H1 (cell line): ENCODE results near the gene RALGDS. TPM values are rescaled to one million over a fixed set of nuclear protein-coding genes. Genes with fewer than 3 reads are reported as not detected.

Experiments used
- CTCF ChIA-PET: fragments of 300-600 bp; sonication (Branson Sonifier 250); formaldehyde crosslinking; loops from one replicate; lab custom pipeline; 2021; ENCODE audit not compliant: partially characterized antibody; lab: Charles Lee
- POLR2A ChIA-PET: fragments of 300-600 bp; sonication (Branson Sonifier 250); formaldehyde crosslinking; loops from one replicate; lab custom pipeline; 2021; ENCODE audit warnings: inconsistent platforms; ENCODE audit not compliant: partially characterized antibody; lab: Charles Lee
- DNase-seq, 2 experiments: peaks; one replicate each; pipeline versions ENCODE4 v3.0.0 to v3.0.0-alpha.2; 2010 to 2022; ENCODE audit warnings: low spot score in 2 of 2, low read depth in 1 of 2, mixed read lengths in 1 of 2
- FAIRE-seq: peaks from 2 replicates; lab custom pipeline; 2011; peaks lifted over from hg19 to GRCh38; lab: Jason Lieb, UNC
- H2AFZ ChIP-seq: 2 replicates; pipeline ENCODE4 v1.8.1; 2012; ENCODE audit warnings: low read length, inconsistent platforms
- H2AK5ac ChIP-seq: 2 replicates; pipeline ENCODE4 v1.6.1; 2013; ENCODE audit warnings: low read depth, low read length
- H2BK120ac ChIP-seq: replicated peaks from 2 replicates; pipeline ENCODE3; 2013; ENCODE audit warnings: low read depth, low read length, inconsistent platforms
- H2BK12ac ChIP-seq: 2 replicates; pipeline ENCODE4 v1.6.1; 2013; ENCODE audit warnings: low read depth, low read length
- H2BK15ac ChIP-seq: 2 replicates; pipeline ENCODE4 v1.6.1; 2013; ENCODE audit warnings: low read length
- H2BK20ac ChIP-seq: 2 replicates; pipeline ENCODE4 v1.6.1; 2013; ENCODE audit warnings: low read length
- H2BK5ac ChIP-seq: 2 replicates; pipeline ENCODE4 v1.6.1; 2013; ENCODE audit warnings: low read depth, low read length
- H3K14ac ChIP-seq: 2 replicates; pipeline ENCODE4 v1.6.1; 2013; ENCODE audit warnings: inconsistent platforms; ENCODE audit not compliant: insufficient read length
- H3K18ac ChIP-seq: 2 replicates; pipeline ENCODE4 v1.6.1; 2013; ENCODE audit warnings: low read length; ENCODE audit errors: extremely low read depth
- H3K23ac ChIP-seq: 2 replicates; pipeline ENCODE4 v1.6.1; 2013; ENCODE audit warnings: inconsistent platforms; ENCODE audit not compliant: insufficient read length
- H3K23me2 ChIP-seq: 2 replicates; pipeline ENCODE4 v1.6.1; 2013; ENCODE audit warnings: low read depth, low read length
- H3K27ac ChIP-seq: 2 replicates; pipeline ENCODE4 v1.6.1; 2011; ENCODE audit warnings: low read depth, low read length, inconsistent platforms
- H3K27me3 ChIP-seq, 4 experiments: replicated peaks in 1 of 4; 1 replicate in 1 of 4; 2 replicates in 3 of 4; pipeline versions ENCODE4 v1.6.1 to v1.8.1; 2011 to 2013; ENCODE audit warnings: low read length in 3 of 4, mild to moderate bottlenecking in 3 of 4, inconsistent platforms in 2 of 4, mixed read lengths in 2 of 4, moderate library complexity in 1 of 4; ENCODE audit not compliant: control insufficient read depth in 3 of 4, insufficient read depth in 3 of 4; ENCODE audit errors: extremely low read depth in 1 of 4
- H3K36me3 ChIP-seq, 4 experiments: 2 replicates each; pipeline versions ENCODE4 v1.6.1 to v1.8.1; 2011 to 2013; ENCODE audit warnings: mild to moderate bottlenecking in 4 of 4, low read length in 3 of 4, moderate library complexity in 2 of 4, control low read depth in 1 of 4, inconsistent platforms in 1 of 4; ENCODE audit not compliant: insufficient read depth in 4 of 4, control insufficient read depth in 2 of 4
- H3K4ac ChIP-seq: replicated peaks from 2 replicates; pipeline ENCODE3; 2013; ENCODE audit warnings: low read length, low read depth, mixed read lengths, inconsistent platforms; ENCODE audit not compliant: insufficient read length
- H3K4me1 ChIP-seq, 4 experiments: replicated peaks in 1 of 4; 1 replicate in 1 of 4; 2 replicates in 3 of 4; pipeline versions ENCODE4 v1.6.1 to v1.8.1; 2011 to 2013; ENCODE audit warnings: low read length in 3 of 4, inconsistent platforms in 2 of 4, mixed read lengths in 1 of 4; ENCODE audit not compliant: insufficient read depth in 4 of 4, control insufficient read depth in 3 of 4
- H3K4me2 ChIP-seq, 2 experiments: 2 replicates each; pipeline versions ENCODE4 v1.6.1 to v1.8.1; 2011 to 2013; ENCODE audit warnings: low read depth in 2 of 2, low read length in 2 of 2, control low read depth in 1 of 2, inconsistent platforms in 1 of 2, mild to moderate bottlenecking in 1 of 2; ENCODE audit not compliant: insufficient read depth in 1 of 2
- H3K4me3 ChIP-seq, 4 experiments: fragments of 200-600, 300-600 bp in 1 of 4; sonication (generic), shearing (Covaris generic), sonication (Bioruptor Twin) in 1 of 4; 2 replicates each; pipeline versions ENCODE4 v1.5.1 to v1.8.1; 2011 to 2016; ENCODE audit warnings: low read length in 4 of 4, low read depth in 3 of 4, control low read depth in 2 of 4, inconsistent platforms in 2 of 4, mild to moderate bottlenecking in 2 of 4, mixed read lengths in 1 of 4, moderate library complexity in 1 of 4; ENCODE audit not compliant: insufficient read depth in 2 of 4; ENCODE audit errors: extremely low read depth in 1 of 4
- H3K56ac ChIP-seq: replicated peaks from 2 replicates; pipeline ENCODE3; 2013; ENCODE audit warnings: low read depth, mild to moderate bottlenecking, mixed read lengths, low read length, inconsistent platforms; ENCODE audit not compliant: insufficient read length
- H3K79me1 ChIP-seq: 2 replicates; pipeline ENCODE4 v1.6.1; 2013; ENCODE audit warnings: low read depth, low read length, control low read depth
- H3K79me2 ChIP-seq, 2 experiments: 2 replicates each; pipeline versions ENCODE4 v1.6.1 to v1.8.1; 2012 to 2013; ENCODE audit warnings: low read length in 2 of 2, mild to moderate bottlenecking in 2 of 2, inconsistent platforms in 1 of 2; ENCODE audit not compliant: insufficient read depth in 2 of 2, control insufficient read depth in 1 of 2
- H3K9ac ChIP-seq, 4 experiments: replicated peaks in 1 of 4; 1 replicate in 1 of 4; 2 replicates in 3 of 4; pipeline versions ENCODE4 v1.6.1 to v1.8.1; 2011 to 2013; ENCODE audit warnings: low read depth in 3 of 4, low read length in 3 of 4, control low read depth in 2 of 4, mild to moderate bottlenecking in 2 of 4, moderate library complexity in 2 of 4, inconsistent platforms in 1 of 4; ENCODE audit errors: extremely low read depth in 1 of 4
- H3K9me3 ChIP-seq, 2 experiments: 2 replicates each; pipeline versions ENCODE4 v1.6.1 to v1.8.1; 2012 to 2013; ENCODE audit warnings: mild to moderate bottlenecking in 2 of 2, moderate library complexity in 2 of 2, control low read depth in 1 of 2, inconsistent platforms in 1 of 2, low read depth in 1 of 2, low read length in 1 of 2, mixed read lengths in 1 of 2; ENCODE audit not compliant: insufficient read depth in 2 of 2
- H4K20me1 ChIP-seq, 2 experiments: replicated peaks in 1 of 2; 2 replicates each; pipeline versions ENCODE3 to v1.8.1; 2011 to 2013; ENCODE audit warnings: inconsistent platforms in 2 of 2, low read length in 2 of 2, mild to moderate bottlenecking in 1 of 2; ENCODE audit not compliant: insufficient read depth in 2 of 2, control insufficient read depth in 1 of 2
- H4K5ac ChIP-seq: 2 replicates; pipeline ENCODE4 v1.6.1; 2013; ENCODE audit warnings: low read length, low read depth, mixed read lengths, inconsistent platforms; ENCODE audit not compliant: insufficient read length
- H4K8ac ChIP-seq: 2 replicates; pipeline ENCODE4 v1.8.0; 2013; ENCODE audit warnings: mild to moderate bottlenecking, moderate library complexity, low read length, inconsistent platforms; ENCODE audit not compliant: insufficient read depth; ENCODE audit errors: extremely low read depth
- H4K91ac ChIP-seq: replicated peaks from 2 replicates; pipeline ENCODE3; 2013; ENCODE audit warnings: low read length, mixed read lengths, inconsistent platforms; ENCODE audit not compliant: insufficient read length
- FOSL1 ChIP-seq: IDR thresholded peaks from 2 replicates; pipeline ENCODE4 v1.6.1; 2011; ENCODE audit warnings: mild to moderate bottlenecking, low read depth, low read length, moderate library complexity; ENCODE audit not compliant: insufficient read depth
- WGBS, 2 experiments: shearing (Covaris generic) in 1 of 2; methylation state at CpG; one replicate each; pipeline versions ENCODE4 v1.1.6 to v1.1.7; 2013 to 2015; ENCODE audit warnings: low lambda C conversion rate in 2 of 2, mixed read lengths in 2 of 2, inconsistent platforms in 1 of 2, low coverage in 1 of 2, missing lambda C conversion rate in 1 of 2; ENCODE audit not compliant: insufficient replicate concordance in 2 of 2, insufficient coverage in 1 of 2, insufficient read length in 1 of 2; ENCODE audit errors: extremely low coverage in 1 of 2, missing lambda C conversion rate in 1 of 2; 5-methylcytosine and 5-hydroxymethylcytosine counted together
- polyA plus RNA-seq, 7 experiments: library from polyadenylated mRNA; depleted of rRNA in 3 of 7; stranded (reverse) in 5 of 7; unstranded in 2 of 7; fragments of >200 nt in 5 of 7; fragments of 200-250 nt in 2 of 7; gene quantifications; 1 replicate in 5 of 7; 2 replicates in 1 of 7; 4 replicates in 1 of 7; pipeline versions ENCODE4 v1.2.1 to v1.2.3, GENCODE V29; 2011 to 2013; ENCODE audit warnings: missing spikeins in 2 of 7, mixed read lengths in 2 of 7
- total RNA-seq: library from RNA; stranded (reverse); fragmentation: NEBNext Ultra II Directional; extraction: Animal tissue kit (Norgen Biotek cat#: 25700); gene quantifications from 2 replicates; pipeline ENCODE4 v1.2.1, GENCODE V29; 2021

Gene RALGDS
- total and polyA plus RNA-seq, 2 of the 8 experiments (the other 6 are each of a cell fraction or from before 2014, with no cell fraction given) = 14.5 to 25.5 TPM

- Histone ChIP-seq H4K5ac (no peak overlapping the region), H3K56ac (no peak overlapping the region), H3K27ac (no peak overlapping the region), H3K4me2 (no peak overlapping the region), H3K4ac (no peak overlapping the region), H2BK20ac (no peak overlapping the region), H4K20me1 (peaks cover 0 to 9% of the 10 kb centered on the region in 2 experiments), H3K9ac (no peak overlapping the region), H3K14ac (no peak overlapping the region), H3K23me2 (peaks cover 7% of the 10 kb centered on the region; the same call in 1 of the 2 replicates), H2BK5ac (no peak overlapping the region), H4K8ac (no peak overlapping the region), H3K79me1 (no peaks in the 10 kb centered on the region), H2AFZ (no peak overlapping the region), H2AK5ac (no peak overlapping the region), H2BK15ac (no peak overlapping the region), H3K18ac (no peak overlapping the region), H3K4me3 (no peak overlapping the region)
- POLR2A ChIA-PET = interaction anchor here (0.7 to 1.6 kb wide), 2 partner anchors 9 to 175 kb away, joined by 3 to 5 read pairs; no protein-coding TSS in a partner anchor
- FAIRE-seq (no peak), DNase-seq (no peak)
- 89% methylated on average over 3 of the region's 3 CpGs; no CpG with 5 or more reads in 1 of the 2 experiments for WGBS, 2 experiments
- CTCF ChIA-PET = interaction anchor here (0.6 to 3.9 kb wide), 13 partner anchors 9 to 835 kb away, joined by 3 to 21 read pairs (median 3); no protein-coding TSS in a partner anchor
- TF ChIP-seq FOSL1 = no peak
- TF ChIP-seq, all 59 proteins: peak for 0
- H3K9me3 ChIP-seq = no peaks in the 10 kb centered on the region
- no peak overlapping the region for H2BK120ac ChIP-seq
- H3K79me2 ChIP-seq = no peaks in the 10 kb centered on the region
- no peak overlapping the region for H4K91ac ChIP-seq
- peaks cover 2 to 16% (median 12%) of the 10 kb centered on the region in 4 experiments; a peak in 6 of 7 replicates for H3K27me3 ChIP-seq
- no peak overlapping the region for H2BK12ac ChIP-seq
- no peak overlapping the region for H3K23ac ChIP-seq
- H3K36me3 ChIP-seq = no peaks in the 10 kb centered on the region
- H3K4me1 ChIP-seq = peaks cover 0 to 3% (median 0%) of the 10 kb centered on the region in 4 experiments; a peak in 2 of 7 replicates
These were observed 37.7 kb upstream of the RALGDS start for GRCh38 chr9:133158695-133159094.
